ENCODE data around the gene STON2.

The STON2 gene

GRCh38 chr14:81298911-81299310 lies 101.2 kb downstream of the STON2 start:
- H3K9me3 Mint-ChIP-seq, result no peaks in the 10 kb centered on the region
- no peak overlapping the region for H3K4me3 Mint-ChIP-seq
- no peaks in the 10 kb centered on the region for H3K36me3 Mint-ChIP-seq (ENCODE audit: low read depth)

DNA sequence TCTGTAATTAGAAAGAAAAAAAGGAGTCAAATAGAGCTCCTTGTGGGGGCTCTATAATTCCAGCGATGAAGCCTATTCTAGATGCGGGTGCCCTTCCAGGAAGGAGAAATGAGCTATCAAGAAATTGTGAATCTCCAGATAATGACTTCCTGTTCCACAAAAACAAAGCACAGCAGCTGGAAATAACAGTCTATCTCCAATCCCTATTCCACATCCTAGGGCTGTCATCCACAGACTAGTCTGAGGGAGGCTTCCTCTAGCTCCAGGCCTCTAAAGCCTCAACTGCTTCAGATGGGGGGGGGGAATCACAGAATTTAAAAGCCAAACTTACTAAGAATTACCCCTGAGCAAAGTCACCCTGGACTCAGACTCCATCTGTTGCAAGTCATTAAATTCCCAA lies 102.0 kb downstream of the STON2 start:
- Mint-ChIP-seq H3K9me3 (no peaks in the 10 kb centered on the region), H3K36me3 (ENCODE audit: low read depth) (no peaks in the 10 kb centered on the region), H3K27me3 (no peaks in the 10 kb centered on the region), H3K4me3 (no peak overlapping the region), H3K27ac (no peak overlapping the region), H3K4me1 (ENCODE audit: low read depth) (peaks cover 5% of the 10 kb centered on the region)

More at GRCh38 chr14:81298911-81299310, 101.2 kb downstream of the STON2 start:
- H3K27ac Mint-ChIP-seq, result no peak overlapping the region
- no peaks in the 10 kb centered on the region for H3K27me3 Mint-ChIP-seq
- H3K4me1 Mint-ChIP-seq (ENCODE audit: low read depth), result peaks cover 12% of the 10 kb centered on the region

GRCh38 chr14:81295958-81296923 lies 103.9 kb downstream of the STON2 start:
- H3K4me1 Mint-ChIP-seq (ENCODE audit: low read depth), result no peaks in the 10 kb centered on the region
- H3K4me3 Mint-ChIP-seq, result no peak overlapping the region
- H3K27me3 Mint-ChIP-seq, result peaks cover 5% of the 10 kb centered on the region
- H3K9me3 Mint-ChIP-seq, result no peaks in the 10 kb centered on the region
- no peak overlapping the region for H3K27ac Mint-ChIP-seq
- no peaks in the 10 kb centered on the region for H3K36me3 Mint-ChIP-seq (ENCODE audit: low read depth)

- peaks cover 5% of the 10 kb centered on the region for H3K27me3 Mint-ChIP-seq
- no peak overlapping the region for H3K4me3 Mint-ChIP-seq
- H3K27ac Mint-ChIP-seq, result no peak overlapping the region
- no peaks in the 10 kb centered on the region for H3K9me3 Mint-ChIP-seq
- H3K4me1 Mint-ChIP-seq (ENCODE audit: low read depth), result no peaks in the 10 kb centered on the region
- no peaks in the 10 kb centered on the region for H3K36me3 Mint-ChIP-seq (ENCODE audit: low read depth)
These were observed 110.6 kb downstream of the STON2 start for GRCh38 chr14:81289516-81289915.

- Mint-ChIP-seq H3K27ac (no peak overlapping the region), H3K27me3 (no peaks in the 10 kb centered on the region), H3K36me3 (ENCODE audit: low read depth) (no peaks in the 10 kb centered on the region)
These were observed 113.4 kb downstream of the STON2 start for GRCh38 chr14:81286574-81287370.

GRCh38 chr14:81285245-81285644 lies 114.9 kb downstream of the STON2 start:
- no peak overlapping the region for H3K27ac Mint-ChIP-seq
- H3K36me3 Mint-ChIP-seq (ENCODE audit: low read depth), result no peaks in the 10 kb centered on the region
- no peak overlapping the region for H3K4me3 Mint-ChIP-seq
- H3K9me3 Mint-ChIP-seq, result no peaks in the 10 kb centered on the region
- no peaks in the 10 kb centered on the region for H3K27me3 Mint-ChIP-seq
- no peaks in the 10 kb centered on the region for H3K4me1 Mint-ChIP-seq (ENCODE audit: low read depth)

More at GRCh38 chr14:81286574-81287370, 113.4 kb downstream of the STON2 start:
- Mint-ChIP-seq H3K4me1 (ENCODE audit: low read depth) (no peaks in the 10 kb centered on the region), H3K9me3 (no peaks in the 10 kb centered on the region), H3K4me3 (no peak overlapping the region)

- Mint-ChIP-seq H3K27me3 (no peaks in the 10 kb centered on the region), H3K36me3 (ENCODE audit: low read depth) (no peaks in the 10 kb centered on the region), H3K27ac (no peak overlapping the region), H3K4me1 (ENCODE audit: low read depth) (peaks cover 3% of the 10 kb centered on the region), H3K4me3 (no peak overlapping the region), H3K9me3 (no peaks in the 10 kb centered on the region)
These were observed 118.8 kb downstream of the STON2 start for GRCh38 chr14:81281332-81281731.

DNA sequence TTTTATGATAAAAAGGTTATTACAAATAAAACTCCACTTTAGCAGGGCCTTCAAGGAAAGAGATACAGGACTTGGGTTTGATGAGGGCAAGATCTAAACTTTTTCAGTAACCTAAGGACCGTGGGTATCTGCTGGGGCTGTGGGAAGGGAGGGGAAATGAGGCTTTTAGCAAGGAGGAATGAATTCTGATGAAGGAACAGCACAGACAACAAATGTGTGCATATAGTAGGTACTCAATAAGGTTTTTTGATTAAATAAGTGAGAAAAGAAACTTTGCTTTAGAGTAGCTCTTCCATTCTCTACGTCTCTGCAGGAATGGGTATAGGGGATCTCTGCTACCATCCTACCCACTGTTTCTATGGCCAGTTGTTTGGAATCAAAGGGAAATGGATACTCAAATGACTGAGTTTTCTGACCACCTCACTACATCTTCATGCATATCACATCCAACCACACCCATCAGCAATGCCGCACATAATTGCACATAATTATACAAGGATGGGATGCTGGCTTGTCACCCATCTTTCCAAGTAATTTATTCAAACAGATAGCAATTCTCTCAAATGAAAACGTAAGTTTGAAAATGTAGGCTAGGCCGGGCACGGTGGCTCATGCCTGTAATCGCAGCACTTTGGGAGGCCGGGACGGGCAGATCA lies 119.9 kb downstream of the STON2 start:
- H3K27me3 Mint-ChIP-seq, result no peaks in the 10 kb centered on the region
- H3K36me3 Mint-ChIP-seq (ENCODE audit: low read depth), result no peaks in the 10 kb centered on the region
- no peak overlapping the region for H3K27ac Mint-ChIP-seq
- H3K4me3 Mint-ChIP-seq, result no peak overlapping the region
- no peaks in the 10 kb centered on the region for H3K9me3 Mint-ChIP-seq
- peaks cover 3% of the 10 kb centered on the region for H3K4me1 Mint-ChIP-seq (ENCODE audit: low read depth)

- no peak overlapping the region for H3K4me3 Mint-ChIP-seq
- no peak overlapping the region for H3K27ac Mint-ChIP-seq
- no peaks in the 10 kb centered on the region for H3K27me3 Mint-ChIP-seq
- peaks cover 3% of the 10 kb centered on the region for H3K4me1 Mint-ChIP-seq (ENCODE audit: low read depth)
- no peaks in the 10 kb centered on the region for H3K9me3 Mint-ChIP-seq
- H3K36me3 Mint-ChIP-seq (ENCODE audit: low read depth), result no peaks in the 10 kb centered on the region
These were observed 123.0 kb downstream of the STON2 start for GRCh38 chr14:81277096-81277495.

- Mint-ChIP-seq H3K9me3 (no peaks in the 10 kb centered on the region), H3K4me1 (ENCODE audit: low read depth) (peaks cover 3% of the 10 kb centered on the region), H3K27ac (no peak overlapping the region), H3K27me3 (no peaks in the 10 kb centered on the region), H3K4me3 (no peak overlapping the region), H3K36me3 (ENCODE audit: low read depth) (no peaks in the 10 kb centered on the region)
These were observed 123.8 kb downstream of the STON2 start for GRCh38 chr14:81276073-81277069.

- no peak overlapping the region for H3K4me3 Mint-ChIP-seq
- H3K36me3 Mint-ChIP-seq (ENCODE audit: low read depth), result no peaks in the 10 kb centered on the region
- H3K4me1 Mint-ChIP-seq (ENCODE audit: low read depth), result peaks cover 3% of the 10 kb centered on the region
- H3K27me3 Mint-ChIP-seq, result no peaks in the 10 kb centered on the region
- no peaks in the 10 kb centered on the region for H3K9me3 Mint-ChIP-seq
- H3K27ac Mint-ChIP-seq, result no peak overlapping the region
These were observed 124.6 kb downstream of the STON2 start for GRCh38 chr14:81275305-81276072.

- H3K4me1 Mint-ChIP-seq (ENCODE audit: low read depth), result peaks cover 3% of the 10 kb centered on the region
- H3K9me3 Mint-ChIP-seq, result no peaks in the 10 kb centered on the region
- no peaks in the 10 kb centered on the region for H3K36me3 Mint-ChIP-seq (ENCODE audit: low read depth)
- H3K4me3 Mint-ChIP-seq, result no peak overlapping the region
- no peaks in the 10 kb centered on the region for H3K27me3 Mint-ChIP-seq
- H3K27ac Mint-ChIP-seq, result no peak overlapping the region
These were observed 126.1 kb downstream of the STON2 start for GRCh38 chr14:81273961-81274575.

- Mint-ChIP-seq H3K36me3 (ENCODE audit: low read depth) (no peaks in the 10 kb centered on the region), H3K9me3 (no peaks in the 10 kb centered on the region), H3K27ac (no peak overlapping the region), H3K27me3 (peaks cover 3% of the 10 kb centered on the region), H3K4me3 (no peak overlapping the region), H3K4me1 (ENCODE audit: low read depth) (peaks cover 3% of the 10 kb centered on the region)
These were observed 126.6 kb downstream of the STON2 start for GRCh38 chr14:81273521-81273920.

Measured in stimulated activated naive CD8-positive, alpha-beta T cell treated with anti-CD3 and anti-CD28 coated beads, Interleukin-15, Interleukin-2, amounts not matched to agents 100 ng/mL and 50 ng/mL, for 24 hours (primary cell).